Fibroblast of the conjunctiva (primary cell): ENCODE data around the gene IKZF2.
"Not testable (repeated sequence)": the region's sequence is repeated elsewhere in the genome, so short reads cannot be mapped to it uniquely, and the experiment has no call there.

Experiments used
- DNase-seq: peaks from one replicate; pipeline ENCODE4 v3.0.0-alpha.2; 2010; ENCODE audit warnings: low read depth

IKZF2 gene

DNA sequence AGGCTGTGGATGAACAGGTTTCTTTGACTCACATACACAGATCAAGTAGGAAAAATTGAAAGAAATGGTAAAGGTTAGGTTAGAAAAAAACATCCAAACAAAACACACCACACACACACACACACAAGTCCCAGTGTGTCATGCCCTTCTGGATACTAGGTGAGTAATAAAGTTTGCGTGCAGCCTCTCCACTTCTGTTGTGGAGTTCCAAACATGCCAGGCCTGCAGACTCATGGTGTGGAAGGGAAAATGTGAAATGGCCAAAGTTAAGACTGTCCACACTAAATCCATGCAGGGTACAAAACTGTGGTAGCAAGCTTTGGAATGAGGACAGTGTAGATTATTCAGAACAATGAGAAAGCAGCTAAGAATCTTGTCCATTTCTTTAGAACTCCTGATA, 114.6 kb downstream of the IKZF2 start:
- no peak for DNase-seq

DNA sequence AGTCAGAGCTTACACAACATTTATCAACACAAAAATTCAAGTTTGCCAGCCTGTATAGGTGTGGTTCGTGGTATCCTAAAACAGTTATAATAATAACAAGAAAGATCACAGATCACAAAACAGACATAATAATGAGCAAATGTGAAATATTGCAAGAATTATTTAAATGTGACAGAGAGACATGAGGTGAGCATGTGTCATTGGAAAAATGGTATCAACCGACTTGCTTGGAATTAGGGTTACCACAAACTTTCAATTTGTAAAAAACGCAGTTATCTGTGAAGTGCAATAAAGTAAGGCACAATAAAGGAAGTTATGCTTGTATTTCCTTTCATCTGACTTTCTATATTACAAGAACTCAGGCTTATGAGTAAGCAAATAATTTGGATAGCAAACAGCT, 116.8 kb downstream of the IKZF2 start:
- no peak for DNase-seq

DNA sequence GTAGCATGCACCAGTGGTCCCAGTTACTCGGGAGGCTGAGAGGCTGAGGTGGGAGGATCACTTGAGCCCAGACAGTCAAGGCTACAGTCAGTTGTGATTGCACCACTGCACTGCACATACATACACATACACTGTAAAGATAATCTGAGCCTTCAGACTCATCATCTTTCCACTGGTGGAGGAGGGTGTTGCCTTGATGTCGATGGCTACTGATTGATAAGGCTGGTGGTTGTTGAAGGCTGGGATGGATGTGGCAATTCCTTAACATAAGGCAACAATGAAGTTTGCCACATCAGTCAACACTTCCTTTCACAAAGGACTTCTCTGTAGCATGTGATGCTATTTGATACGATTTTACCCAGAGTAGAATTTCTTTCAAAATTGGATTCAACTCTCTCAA, 118.8 kb downstream of the IKZF2 start:
- no peak for DNase-seq

DNA sequence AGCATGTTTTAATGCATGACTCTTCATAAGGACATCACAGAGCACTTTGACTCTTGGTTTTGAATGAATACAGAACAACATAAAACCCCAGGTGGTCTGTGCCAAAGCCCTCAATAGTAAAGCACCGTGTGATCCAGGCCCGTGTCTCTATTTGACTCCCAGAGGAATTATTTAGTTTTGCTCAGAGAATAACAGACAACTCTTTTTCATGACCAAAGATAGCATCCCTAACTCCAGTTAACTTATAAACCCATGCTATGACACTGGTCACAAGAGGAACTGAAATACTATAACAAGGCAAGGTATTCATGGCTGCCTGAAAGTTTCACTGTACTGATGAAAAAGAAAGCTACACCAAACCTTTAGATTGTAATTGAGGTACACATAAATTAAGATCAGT, 128.4 kb downstream of the IKZF2 start:
- DNase-seq = no peak

DNA sequence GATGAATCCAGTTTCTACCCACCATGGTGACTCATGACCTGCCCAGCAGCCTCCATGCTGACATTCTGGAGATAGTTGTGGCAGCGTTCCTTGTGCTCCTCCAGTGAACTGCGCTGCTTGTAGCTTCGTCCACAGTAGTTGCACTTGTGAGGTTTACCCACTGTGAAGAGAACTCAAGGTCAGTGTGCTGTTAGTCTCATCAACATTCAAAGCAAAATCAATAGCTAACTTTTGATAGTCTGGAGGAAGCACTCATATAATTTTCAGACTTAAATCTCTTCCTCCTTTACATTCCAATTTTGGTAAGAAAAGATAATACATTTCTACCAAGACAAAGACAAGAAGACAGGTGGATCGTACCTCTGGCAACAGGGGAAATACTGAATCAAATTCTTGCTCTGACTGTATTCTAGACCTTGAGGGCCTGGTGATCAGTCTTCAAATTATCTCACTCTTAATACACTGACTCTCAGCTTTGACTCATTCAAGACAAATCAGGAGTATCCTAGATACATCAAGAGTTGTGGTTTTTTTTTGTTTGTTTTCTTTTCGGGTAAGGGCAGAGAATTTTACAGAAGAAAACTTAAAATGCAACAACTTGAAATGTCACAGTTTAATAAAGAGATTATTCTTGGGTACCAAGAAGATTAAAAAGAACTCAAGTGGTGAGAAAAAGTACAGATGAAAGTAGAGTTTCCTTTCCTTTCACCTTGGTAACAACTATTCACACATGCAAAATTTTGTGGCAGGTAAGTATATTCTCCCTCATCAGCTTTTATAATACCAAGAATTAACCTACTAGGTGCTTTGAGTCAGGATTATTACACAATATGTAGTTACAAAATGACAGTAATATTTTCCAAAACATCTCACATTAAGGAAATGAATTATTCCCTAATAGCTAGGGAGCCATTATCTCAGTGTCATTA, 129.2 kb downstream of the IKZF2 start:
- no peak for DNase-seq

DNA sequence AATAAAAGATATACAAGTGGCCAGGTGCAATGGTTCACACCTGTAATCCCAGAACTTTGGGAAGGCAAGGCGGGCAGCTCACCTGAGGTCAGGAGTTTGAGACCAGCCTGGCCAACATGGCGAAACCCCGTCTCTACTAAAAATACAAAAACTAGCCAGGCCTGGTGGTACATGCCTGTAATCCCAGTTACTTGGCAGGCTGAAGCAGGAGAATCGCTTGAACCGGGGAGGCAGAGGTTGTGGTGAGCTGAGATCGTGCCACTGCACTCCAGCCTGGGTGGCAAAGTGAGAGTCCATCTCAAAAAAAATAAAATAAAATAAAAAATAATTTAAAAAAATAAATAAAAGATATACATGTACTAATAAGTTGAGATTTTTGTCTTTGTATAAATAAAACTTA, 130.5 kb downstream of the IKZF2 start:
- not testable (repeated sequence) for DNase-seq

DNA sequence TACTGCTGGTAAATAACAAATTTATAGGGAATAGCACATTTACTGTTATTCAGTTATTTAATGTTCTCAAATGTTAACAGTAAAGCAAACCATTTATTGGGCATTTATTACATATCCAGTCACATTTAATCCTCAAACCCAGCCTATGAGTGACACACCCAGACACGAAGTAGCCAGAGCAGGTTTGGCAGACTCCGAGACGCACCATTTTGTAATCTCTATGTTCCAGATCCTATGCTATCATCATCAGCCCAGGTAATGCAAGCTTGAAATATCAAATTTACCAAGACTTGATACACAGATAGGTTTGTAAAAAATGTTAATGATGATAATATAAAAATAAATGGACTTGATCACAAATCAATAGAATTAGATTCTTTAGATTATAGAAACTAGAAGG, 131.1 kb downstream of the IKZF2 start:
- no peak for DNase-seq

DNA sequence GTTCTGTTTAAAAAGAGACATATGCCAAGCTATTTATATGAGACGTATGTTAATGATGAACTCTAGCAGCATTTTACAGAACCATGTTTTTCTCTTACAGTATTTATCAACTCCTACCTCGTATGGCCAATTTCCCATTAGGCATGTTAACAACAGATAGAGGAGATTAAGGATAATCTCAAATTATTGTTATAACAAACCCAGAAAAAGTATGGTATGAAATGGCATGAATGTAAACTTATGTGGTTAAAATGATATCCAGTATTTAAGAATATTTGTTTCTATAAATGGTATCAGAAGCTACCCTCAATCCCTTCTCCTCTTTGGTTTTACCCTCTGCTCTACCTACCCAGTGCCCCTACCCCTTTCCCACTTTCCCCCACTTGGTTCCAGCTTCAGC, 132.0 kb downstream of the IKZF2 start:
- no peak for DNase-seq

DNA sequence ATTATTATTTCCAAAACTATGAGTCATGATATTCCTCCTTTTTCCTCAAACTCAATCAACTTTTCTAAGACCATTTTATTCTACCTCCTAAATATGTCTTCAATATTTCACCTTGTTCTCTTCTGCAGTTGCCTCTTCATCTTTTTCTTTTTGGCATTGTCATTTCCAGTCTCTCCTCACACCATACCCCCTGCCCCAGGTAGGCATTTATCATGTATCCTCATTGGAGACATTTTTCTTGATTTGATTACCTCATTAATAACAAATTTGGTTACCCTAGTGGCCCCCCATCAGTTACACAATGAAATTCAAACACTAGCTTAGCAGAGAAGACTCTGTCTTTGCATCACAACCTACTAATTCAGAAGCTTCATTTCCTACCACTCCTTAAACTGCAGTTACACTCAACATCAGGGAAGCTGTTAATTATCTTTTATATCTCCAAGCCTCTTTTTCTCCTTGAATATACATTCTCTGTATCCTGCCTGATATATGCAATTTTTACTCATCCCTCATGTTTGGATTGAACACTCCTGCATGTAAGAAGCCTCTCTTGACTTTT, 133.0 kb downstream of the IKZF2 start:
- no peak for DNase-seq

DNA sequence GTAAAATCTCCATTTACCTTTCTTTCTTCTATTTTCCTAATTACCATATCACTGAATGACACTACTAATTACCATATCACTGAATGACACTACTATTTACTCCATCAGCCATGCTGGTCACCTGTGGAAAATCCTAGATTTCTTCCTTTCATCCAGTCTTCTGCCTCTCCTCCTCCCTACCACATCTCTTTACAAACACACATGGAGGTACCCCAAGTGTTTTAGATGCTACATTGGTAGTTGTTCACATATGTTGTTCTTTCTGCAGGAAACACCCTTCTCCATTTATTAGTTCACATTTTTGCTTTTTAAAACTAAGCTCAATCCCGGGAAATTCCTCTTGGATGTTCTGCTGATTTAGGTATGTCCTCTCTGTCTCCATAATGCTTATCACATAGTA, 134.0 kb downstream of the IKZF2 start:
- no peak for DNase-seq

DNA sequence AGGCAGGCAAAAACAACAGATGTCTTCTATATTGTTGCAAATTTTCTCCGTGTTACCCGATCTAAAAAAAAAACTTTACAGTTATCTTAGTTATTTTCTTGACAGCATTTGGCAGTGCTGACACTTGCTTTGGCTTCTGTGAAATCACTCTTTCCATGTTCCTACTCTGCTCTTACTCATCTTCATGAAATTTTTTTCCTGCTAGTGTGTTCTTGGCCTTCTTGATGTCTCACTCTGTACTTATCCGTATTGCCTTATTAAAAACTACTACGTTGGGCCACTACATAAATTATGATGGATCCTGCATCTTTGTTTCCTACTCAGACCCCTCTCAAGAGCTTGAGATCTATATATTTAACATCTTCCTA, 134.4 kb downstream of the IKZF2 start:
- DNase-seq = no peak

DNA sequence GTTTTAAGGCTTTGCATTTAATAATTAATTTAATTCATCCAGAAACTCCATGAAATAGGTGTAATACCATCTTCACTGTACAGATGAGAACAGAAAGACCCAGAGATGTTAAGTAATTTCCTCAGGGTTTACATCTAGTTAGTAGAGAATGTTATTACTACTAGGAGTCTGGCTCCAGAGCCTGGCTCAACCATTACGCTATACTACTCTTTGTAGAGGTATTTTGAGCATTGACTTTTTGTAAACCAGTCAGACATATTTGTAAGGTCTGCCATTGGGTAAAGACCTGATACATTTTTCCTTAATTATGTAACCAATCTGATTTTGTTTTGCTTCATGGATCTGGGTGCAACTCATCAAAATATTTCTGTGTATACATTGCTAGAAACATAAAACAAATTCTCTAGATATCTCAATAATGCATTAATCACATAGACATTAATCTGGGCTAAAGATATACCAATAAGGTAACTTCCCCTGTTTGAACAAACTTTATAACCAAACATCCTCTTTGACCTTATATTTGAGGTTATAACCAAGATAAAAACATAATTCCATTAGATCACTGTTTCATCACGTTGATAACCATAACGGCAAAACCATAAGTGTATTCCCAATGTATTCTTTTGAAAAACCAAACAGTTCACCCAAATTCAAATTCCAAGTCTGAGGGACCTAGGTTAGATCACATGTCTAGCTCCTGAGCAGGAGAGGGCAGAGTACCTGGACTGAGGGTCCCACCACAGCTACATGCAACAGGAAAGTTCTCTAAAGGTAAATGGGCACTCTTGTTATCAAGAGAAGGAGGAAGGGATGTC, 135.0 kb downstream of the IKZF2 start:
- DNase-seq = no peak

DNA sequence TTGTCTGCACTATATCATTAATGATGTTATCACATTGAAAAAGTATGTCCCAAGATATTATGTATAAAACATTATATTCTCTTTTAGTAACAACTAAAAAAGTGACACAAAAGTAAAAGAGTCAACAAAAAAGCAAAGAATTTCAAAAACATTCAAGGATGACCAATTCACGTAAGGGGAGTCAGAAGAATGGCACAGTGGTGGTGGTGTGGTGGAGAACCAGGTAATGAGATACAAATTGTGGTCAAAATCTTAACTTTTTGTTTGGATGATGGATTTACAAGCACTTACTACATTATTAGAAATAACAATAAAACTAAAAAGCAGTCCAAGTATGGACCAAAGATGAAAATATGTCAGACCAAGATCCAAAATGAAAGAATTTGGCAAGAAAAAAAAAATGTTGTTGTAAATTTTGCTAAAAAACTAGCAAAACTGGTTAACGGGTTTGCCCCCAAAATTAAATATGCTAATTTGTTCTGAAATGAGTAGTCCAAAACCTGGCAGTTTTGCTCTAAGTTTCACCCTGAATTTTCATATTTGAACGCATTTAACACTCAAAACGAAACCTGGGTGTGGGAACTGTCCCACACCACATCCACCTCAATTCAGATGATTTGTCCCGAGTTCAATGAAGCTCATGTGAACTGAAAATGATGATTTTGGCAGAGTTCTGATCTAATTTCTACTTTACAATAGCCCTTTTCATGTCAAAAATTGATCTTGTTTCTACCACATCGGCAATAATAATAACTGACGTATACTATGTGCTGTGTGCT, 135.8 kb downstream of the IKZF2 start:
- DNase-seq = no peak

DNA sequence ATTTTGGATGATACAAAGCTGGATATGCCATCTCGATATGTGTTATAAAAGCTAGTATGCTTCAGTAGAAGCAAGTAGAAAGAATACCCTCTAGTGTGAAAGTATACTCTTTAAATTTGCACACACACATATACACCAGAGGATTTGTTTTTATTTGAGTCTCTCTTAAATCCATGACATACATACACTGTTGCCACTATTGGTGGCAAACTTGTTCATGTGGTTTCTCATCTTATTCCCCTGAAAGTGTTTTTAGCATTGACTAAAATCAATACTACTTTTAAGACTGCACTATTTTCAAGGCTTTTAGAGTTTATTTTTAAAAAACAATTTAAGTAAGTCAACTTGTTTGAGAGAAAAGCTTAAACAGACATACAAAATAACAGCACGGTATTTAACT, 137.4 kb downstream of the IKZF2 start:
- DNase-seq = no peak

DNA sequence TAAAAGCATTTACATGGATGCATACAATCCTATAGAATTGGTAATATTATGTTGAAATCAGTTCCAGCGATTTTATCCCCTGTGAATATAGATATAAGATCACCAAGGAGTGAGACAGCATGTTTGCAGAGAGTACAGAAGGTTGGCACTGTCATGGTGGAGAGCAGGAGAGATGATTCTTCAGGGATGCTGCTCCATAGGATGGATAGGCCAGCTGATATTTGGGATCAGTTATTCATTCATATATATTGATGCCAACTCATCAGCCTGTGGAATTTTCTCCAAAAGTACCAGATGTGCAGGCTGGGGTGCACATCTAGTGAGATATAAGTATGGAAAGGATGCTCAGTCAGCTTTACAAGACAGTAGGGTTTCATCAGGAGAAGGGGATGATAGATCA, 139.9 kb downstream of the IKZF2 start:
- no peak for DNase-seq

DNA sequence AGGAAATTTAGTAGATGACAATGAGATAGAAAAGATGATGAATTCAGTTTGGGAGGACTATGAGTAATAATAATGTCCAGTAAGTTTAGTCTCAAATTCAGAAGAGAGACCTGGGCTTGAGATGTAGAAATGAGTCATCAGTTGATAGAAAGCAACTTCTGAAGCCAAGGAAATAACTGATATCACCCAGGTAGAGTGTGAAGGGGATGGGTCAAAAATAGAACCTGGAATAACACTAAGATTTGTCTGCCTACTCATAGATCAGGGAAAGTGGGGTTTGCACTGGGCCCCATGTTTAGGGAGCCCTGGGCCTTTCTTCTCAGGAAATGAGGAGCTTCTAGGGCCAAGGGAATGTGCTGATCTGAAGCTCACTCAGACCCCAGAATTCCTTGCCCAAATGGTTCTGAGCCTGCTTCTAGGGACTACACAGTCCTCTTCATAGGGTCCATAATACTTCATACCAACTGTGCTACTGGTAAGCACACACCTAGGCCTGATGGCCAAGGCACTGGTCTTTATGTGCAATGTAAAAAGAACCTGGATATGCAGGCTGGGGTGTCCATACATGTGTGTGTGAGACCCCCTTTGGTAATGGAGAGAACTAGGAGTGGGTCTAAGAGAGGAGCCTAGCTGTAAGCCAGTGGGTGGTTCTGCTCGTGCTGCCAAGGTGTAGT, 141.2 kb downstream of the IKZF2 start:
- DNase-seq = no peak

DNA sequence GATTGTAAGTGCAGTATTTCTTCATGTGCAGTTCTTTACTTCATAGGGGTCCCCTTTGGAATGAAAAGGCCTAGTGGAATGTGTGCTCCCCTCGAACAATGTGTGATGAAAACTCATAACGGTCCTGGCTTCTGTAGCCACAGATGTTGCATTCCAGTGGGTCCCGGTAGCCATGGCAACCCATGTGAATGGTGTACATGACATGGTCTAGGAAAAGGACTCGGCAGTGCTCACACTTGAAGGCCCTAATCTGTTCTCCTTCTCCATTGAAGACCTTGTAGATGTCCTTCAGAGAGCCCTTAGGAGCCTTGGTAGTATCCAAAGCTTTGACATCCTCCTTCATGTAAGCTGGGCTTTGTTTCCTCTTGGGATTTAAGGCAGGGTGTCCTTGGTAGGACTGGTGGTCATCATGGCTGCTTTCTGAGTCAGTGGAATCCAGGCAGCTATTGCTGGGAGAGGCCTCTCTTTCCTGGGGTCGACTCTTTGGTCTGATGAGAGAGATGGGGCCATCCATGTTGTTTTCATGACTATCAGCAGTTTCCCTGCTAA, 144.0 kb downstream of the IKZF2 start:
- no peak for DNase-seq

DNA sequence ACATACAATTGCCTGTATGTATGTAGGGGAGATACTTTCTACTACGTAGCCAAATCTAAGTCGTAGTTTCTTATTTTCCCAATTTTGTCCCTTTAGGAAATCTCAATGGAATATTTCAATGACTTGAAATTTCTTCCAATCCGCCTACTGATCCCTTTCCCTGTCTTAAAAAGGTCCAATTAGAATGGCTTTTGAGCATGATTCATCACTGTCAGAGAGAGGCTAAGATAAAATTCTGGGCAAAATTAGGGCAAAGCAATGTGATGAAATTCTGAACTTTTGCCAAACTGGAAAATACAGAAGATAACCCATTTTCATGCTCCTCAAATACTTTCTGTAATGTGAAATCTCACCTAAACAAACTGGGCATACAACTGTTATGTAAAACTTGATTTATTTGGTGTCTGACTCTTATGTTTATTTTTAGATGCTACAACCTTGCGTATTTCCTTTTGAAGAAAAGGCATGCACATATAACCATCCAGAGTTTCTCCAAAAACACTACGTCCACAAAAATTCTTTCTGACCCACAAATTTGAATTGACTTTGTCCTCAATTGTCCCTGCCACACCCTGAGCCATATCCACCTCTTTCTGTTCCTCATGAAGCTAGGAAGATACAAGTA, 147.1 kb downstream of the IKZF2 start:
- DNase-seq = no peak

DNA sequence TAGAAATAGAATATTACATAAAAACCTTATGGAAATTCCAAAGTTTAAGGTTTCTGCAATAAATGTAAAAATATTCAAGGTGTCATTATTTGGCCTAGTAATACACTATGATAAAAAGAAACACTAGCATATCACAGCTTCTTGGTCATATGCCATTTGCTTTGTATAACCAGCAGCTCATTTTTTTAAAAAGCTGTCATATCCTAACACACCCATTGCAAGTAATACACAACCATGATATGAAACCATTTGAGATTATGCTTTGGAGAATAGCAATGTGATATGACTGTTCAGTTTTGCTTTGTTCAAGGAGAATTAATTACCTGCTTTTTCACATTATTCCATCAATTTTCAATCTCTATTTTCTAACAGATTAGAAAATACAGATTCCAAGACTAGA, 149.0 kb downstream of the IKZF2 start:
- DNase-seq = no peak

DNA sequence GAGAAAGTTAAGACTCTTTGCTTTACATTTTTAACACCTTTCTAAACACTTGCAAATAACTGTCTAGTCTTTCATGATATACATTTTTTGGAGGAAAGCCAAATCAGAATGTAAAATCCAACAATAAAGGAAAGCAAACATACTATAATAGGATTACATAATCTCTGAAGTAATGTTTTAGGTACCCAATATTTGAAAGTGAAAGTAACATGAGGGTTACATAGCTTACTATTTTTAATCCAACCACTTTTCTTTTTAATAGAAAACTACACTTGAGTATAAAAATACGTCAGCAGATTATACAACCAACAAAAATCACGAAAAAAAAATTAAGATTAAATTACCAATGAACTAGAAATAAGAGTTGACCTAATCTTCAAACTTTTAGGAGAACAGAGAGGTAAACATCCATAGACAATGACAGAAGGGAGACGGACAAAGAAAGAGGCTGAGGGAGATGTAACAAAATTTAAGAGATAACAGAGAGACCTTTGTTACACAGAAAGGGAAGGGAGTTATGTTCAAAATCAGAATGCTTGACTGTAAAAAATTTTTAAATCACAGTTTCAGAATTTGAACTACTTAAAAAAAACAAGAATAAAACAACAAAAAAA, 150.0 kb downstream of the IKZF2 start:
- no peak for DNase-seq
